ENCODE results near the gene ZPR1. TPM values are rescaled to one million over a fixed set of nuclear protein-coding genes. Genes with fewer than 3 reads are reported as not detected.

Gene ZPR1
- polyA plus RNA-seq, 1 donor from 2014 or later, result 34.5 TPM

DNA sequence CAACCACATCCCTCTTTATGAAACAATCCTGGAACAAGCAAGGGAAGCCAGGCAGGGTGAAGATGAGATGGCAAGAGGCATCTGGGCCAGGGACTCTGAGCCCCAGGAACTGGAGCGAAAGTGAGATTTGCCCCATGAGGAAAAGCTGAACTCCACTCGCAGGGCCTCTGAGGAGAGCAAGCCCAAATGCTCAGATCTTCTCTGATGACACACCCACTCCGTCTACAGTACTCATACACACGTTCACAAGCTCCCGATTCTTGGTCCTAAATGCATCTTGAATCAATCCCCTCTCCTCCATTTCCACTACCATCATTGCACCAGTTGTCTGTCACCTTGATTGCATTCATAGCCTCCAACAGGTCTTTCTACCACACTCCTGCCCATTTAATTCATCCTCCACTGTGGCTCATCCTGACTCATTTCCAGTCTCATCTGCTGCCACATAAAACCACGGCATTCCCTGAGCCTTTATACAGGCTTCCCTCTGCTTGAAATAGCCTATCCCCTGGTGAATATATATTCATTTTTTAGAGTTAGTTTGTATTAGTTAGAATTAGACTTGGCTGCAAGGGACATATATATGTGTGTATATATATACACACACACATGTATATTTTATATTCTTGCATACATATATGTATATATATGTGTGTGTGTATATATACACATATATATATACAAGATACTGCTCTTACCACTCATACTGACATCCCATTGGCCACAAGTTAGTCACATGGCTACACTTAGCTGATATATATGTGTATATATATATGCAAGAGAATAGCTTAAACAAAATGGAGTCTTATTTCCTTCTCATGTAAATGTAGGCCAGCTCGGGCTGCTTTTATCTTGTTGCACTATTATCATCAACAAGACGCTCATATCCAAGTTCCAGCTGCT is 5.3 kb upstream of the ZPR1 start:
- Histone ChIP-seq H3K27ac (ENCODE audit: low read length) (peak overlapping the region; percentile 61), H4K20me1 (ENCODE audit: insufficient read depth) (no peaks in the 10 kb centered on the region), H3F3A (ENCODE audit: insufficient read depth, low read length, poor library complexity, severe bottlenecking) (no peaks in the 10 kb centered on the region), H3K27me3 (ENCODE audit: insufficient read depth, low read depth, low read length) (no peaks in the 10 kb centered on the region), H2AFZ (ENCODE audit: low read depth, low read length) (peak overlapping the region; percentile 35), H3K9me3 (ENCODE audit: low read length) (no peaks in the 10 kb centered on the region), H3K36me3 (ENCODE audit: insufficient read depth, low read length) (no peaks in the 10 kb centered on the region), H3K9ac (ENCODE audit: low read length) (no peak overlapping the region), H3K79me2 (replicated peaks; ENCODE audit: insufficient read depth, low read length) (no peaks in the 10 kb centered on the region), H3K4me2 (ENCODE audit: low read length) (no peak overlapping the region), H3K9me2 (ENCODE audit: insufficient read depth, low read length) (no peaks in the 10 kb centered on the region), H3K4me3 (ENCODE audit: low read length) (no peak overlapping the region)
- no peak for TF ChIP-seq SMC3 (conservative IDR thresholded peaks at IDR 0.05; ENCODE audit: poor library complexity)
- TF ChIP-seq EP300 (conservative IDR thresholded peaks at IDR 0.05; ENCODE audit: poor library complexity, severe bottlenecking), result no peak

DNA sequence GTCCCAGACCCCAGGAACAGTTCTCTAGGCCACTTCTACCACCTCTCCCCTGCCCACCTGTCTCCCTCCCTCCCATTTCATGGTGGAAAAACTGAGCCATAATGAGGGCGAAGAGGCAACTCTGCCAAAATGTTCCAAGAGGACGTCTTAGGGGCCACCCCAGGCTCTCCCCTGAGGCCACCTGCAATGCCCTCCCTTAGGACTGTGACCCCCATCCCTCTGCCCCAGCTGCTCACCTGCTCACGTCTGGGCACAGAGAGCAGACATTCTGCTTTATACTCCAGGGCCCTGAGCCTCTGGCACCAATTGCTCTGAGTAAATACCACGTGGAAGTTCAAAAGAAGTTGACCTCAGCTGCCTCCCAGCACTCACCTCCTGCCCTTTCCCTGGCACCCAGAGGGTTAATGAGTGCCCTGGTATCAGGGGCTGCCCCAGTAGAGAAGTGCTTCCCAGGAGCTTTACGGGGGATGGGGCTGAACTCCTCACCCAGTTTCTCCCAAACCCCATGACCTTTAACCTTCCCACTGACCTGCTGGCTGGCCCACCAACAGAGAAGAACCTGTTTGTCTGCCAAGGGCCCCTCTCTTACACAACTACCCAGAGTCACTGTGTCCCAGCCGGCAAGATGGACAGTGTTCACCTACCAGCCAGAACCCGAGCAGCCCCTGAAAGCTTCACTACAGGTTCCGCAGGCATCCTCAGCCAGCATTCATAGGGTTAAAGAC is 4.5 kb upstream of the ZPR1 start:
- H3F3A ChIP-seq (ENCODE audit: insufficient read depth, low read length, poor library complexity, severe bottlenecking), result no peaks in the 10 kb centered on the region
- no peaks in the 10 kb centered on the region for H3K9me2 ChIP-seq (ENCODE audit: insufficient read depth, low read length)
- TF ChIP-seq MXI1 (conservative IDR thresholded peaks at IDR 0.05; ENCODE audit: poor library complexity, severe bottlenecking) (no peak), TAF1 (IDR thresholded peaks at IDR 0.05; ENCODE audit: low read depth) (no peak), RAD21 (conservative IDR thresholded peaks at IDR 0.05) (no peak), POLR2AphosphoS5 (IDR thresholded peaks at IDR 0.05) (no peak), EZH2 (IDR thresholded peaks at IDR 0.05; ENCODE audit: borderline replicate concordance, insufficient read depth, low read length, poor library complexity, severe bottlenecking) (no peak), EP300 (conservative IDR thresholded peaks at IDR 0.05; ENCODE audit: poor library complexity, severe bottlenecking) (no peak), SMC3 (conservative IDR thresholded peaks at IDR 0.05; ENCODE audit: poor library complexity) (no peak), CTCF (IDR thresholded peaks at IDR 0.05; ENCODE audit: poor library complexity, severe bottlenecking) (no peak)
- TF ChIP-seq, protein P1, sequence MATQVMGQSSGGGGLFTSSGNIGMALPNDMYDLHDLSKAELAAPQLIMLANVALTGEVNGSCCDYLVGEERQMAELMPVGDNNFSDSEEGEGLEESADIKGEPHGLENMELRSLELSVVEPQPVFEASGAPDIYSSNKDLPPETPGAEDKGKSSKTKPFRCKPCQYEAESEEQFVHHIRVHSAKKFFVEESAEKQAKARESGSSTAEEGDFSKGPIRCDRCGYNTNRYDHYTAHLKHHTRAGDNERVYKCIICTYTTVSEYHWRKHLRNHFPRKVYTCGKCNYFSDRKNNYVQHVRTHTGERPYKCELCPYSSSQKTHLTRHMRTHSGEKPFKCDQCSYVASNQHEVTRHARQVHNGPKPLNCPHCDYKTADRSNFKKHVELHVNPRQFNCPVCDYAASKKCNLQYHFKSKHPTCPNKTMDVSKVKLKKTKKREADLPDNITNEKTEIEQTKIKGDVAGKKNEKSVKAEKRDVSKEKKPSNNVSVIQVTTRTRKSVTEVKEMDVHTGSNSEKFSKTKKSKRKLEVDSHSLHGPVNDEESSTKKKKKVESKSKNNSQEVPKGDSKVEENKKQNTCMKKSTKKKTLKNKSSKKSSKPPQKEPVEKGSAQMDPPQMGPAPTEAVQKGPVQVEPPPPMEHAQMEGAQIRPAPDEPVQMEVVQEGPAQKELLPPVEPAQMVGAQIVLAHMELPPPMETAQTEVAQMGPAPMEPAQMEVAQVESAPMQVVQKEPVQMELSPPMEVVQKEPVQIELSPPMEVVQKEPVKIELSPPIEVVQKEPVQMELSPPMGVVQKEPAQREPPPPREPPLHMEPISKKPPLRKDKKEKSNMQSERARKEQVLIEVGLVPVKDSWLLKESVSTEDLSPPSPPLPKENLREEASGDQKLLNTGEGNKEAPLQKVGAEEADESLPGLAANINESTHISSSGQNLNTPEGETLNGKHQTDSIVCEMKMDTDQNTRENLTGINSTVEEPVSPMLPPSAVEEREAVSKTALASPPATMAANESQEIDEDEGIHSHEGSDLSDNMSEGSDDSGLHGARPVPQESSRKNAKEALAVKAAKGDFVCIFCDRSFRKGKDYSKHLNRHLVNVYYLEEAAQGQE (IDR thresholded peaks at IDR 0.05; ENCODE audit: borderline replicate concordance), result no peak
- no peaks in the 10 kb centered on the region for H3K36me3 ChIP-seq (ENCODE audit: insufficient read depth, low read length)
- no peak overlapping the region for H3K4me2 ChIP-seq (ENCODE audit: low read length)
- no peak overlapping the region for H3K9ac ChIP-seq (ENCODE audit: low read length)
- peaks cover under 1% of the 10 kb centered on the region for H3K79me2 ChIP-seq (replicated peaks; ENCODE audit: insufficient read depth, low read length)
- H3K27ac ChIP-seq (ENCODE audit: low read length), result no peak overlapping the region
- H3K4me3 ChIP-seq (ENCODE audit: low read length), result no peak overlapping the region
- no peak overlapping the region for H2AFZ ChIP-seq (ENCODE audit: low read depth, low read length)
- no peaks in the 10 kb centered on the region for H3K9me3 ChIP-seq (ENCODE audit: low read length)
- H4K20me1 ChIP-seq (ENCODE audit: insufficient read depth), result no peaks in the 10 kb centered on the region
- H3K27me3 ChIP-seq (ENCODE audit: insufficient read depth, low read depth, low read length), result no peaks in the 10 kb centered on the region
